Measurements from ENCODE around the gene FOXO6.

Gene FOXO6

GRCh38 chr1:41386196-41386663 is 25.0 kb downstream of the FOXO6 start:
- DNase-seq, result no peak

GRCh38 chr1:41387667-41388091 is 26.4 kb downstream of the FOXO6 start:
- DNase-seq, result no peak

- DNase-seq, result no peak
Measured at GRCh38 chr1:41388510-41388909, 27.3 kb downstream of the FOXO6 start.

- DNase-seq, result no peak
Measured at GRCh38 chr1:41389009-41389408, 27.8 kb downstream of the FOXO6 start.

GRCh38 chr1:41390166-41390565 is 28.9 kb downstream of the FOXO6 start:
- DNase-seq, result no peak

- DNase-seq, result no peak
Measured at GRCh38 chr1:41390573-41390972, 29.3 kb downstream of the FOXO6 start.

- no peak for DNase-seq
Measured at GRCh38 chr1:41391834-41392527, 30.7 kb downstream of the FOXO6 start.

- DNase-seq, result no peak
Measured at GRCh38 chr1:41392528-41392924, 31.3 kb downstream of the FOXO6 start.

- DNase-seq, result no peak
Measured at GRCh38 chr1:41393716-41394368, 32.6 kb downstream of the FOXO6 start.

- DNase-seq, result no peak
Measured at GRCh38 chr1:41394369-41394744, 33.1 kb downstream of the FOXO6 start.

- no peak for DNase-seq
Measured at GRCh38 chr1:41394959-41395956, 34.0 kb downstream of the FOXO6 start.

- no peak for DNase-seq
Measured at GRCh38 chr1:41396084-41396483, 34.9 kb downstream of the FOXO6 start.

GRCh38 chr1:41397020-41397419 is 35.8 kb downstream of the FOXO6 start:
- DNase-seq, result no peak

GRCh38 chr1:41397753-41398330 is 36.6 kb downstream of the FOXO6 start:
- DNase-seq, result no peak

GRCh38 chr1:41399145-41399795 is 38.0 kb downstream of the FOXO6 start:
- no peak for DNase-seq

- no peak for DNase-seq
Measured at GRCh38 chr1:41400225-41400624, 39.0 kb downstream of the FOXO6 start.

- no peak for DNase-seq
Measured at GRCh38 chr1:41401899-41402298, 40.7 kb downstream of the FOXO6 start.

- no peak for DNase-seq
Measured at GRCh38 chr1:41404308-41404761, 43.1 kb downstream of the FOXO6 start.

GRCh38 chr1:41407664-41408252 is 46.5 kb downstream of the FOXO6 start:
- DNase-seq, result no peak

GRCh38 chr1:41408691-41409090 is 47.5 kb downstream of the FOXO6 start:
- DNase-seq, result no peak

GRCh38 chr1:41409825-41410224 is 48.6 kb downstream of the FOXO6 start:
- no peak for DNase-seq

- DNase-seq, result no peak
Measured at GRCh38 chr1:41410462-41410861, 49.2 kb downstream of the FOXO6 start.

Measured in MV-4-11 (cell line).